Parathyroid adenoma (tissue), 2 donors: Measurements from ENCODE around the gene LEMD1.

Experiments used
- H2AFZ ChIP-seq: fragments of 300-600 bp; sonication (generic); one replicate; pipeline ENCODE4 v1.7.0; 2017; ENCODE audit warnings: antibody characterized with exemption, mild to moderate bottlenecking
- H3K27ac ChIP-seq: fragments of 300-600 bp; sonication (generic); one replicate; pipeline ENCODE4 v1.7.0; 2017
- H3K27me3 ChIP-seq: fragments of 300-600 bp; sonication (generic); one replicate; pipeline ENCODE4 v1.7.0; 2017; ENCODE audit warnings: low read length; ENCODE audit not compliant: control insufficient read depth, insufficient read depth
- H3K36me3 ChIP-seq: fragments of 300-600 bp; sonication (generic); one replicate; pipeline ENCODE4 v1.7.0; 2017; ENCODE audit warnings: low read length; ENCODE audit not compliant: control insufficient read depth, insufficient read depth
- H3K4me1 ChIP-seq: fragments of 300-600 bp; sonication (generic); one replicate; pipeline ENCODE4 v1.7.0; 2017; ENCODE audit warnings: control low read depth
- H3K4me2 ChIP-seq: fragments of 300-600 bp; sonication (generic); one replicate; pipeline ENCODE4 v1.7.0; 2017; ENCODE audit warnings: low read length
- H3K4me3 ChIP-seq: fragments of 300-600 bp; sonication (generic); one replicate; pipeline ENCODE4 v1.7.0; 2017; ENCODE audit warnings: low read depth, low read length
- H3K79me2 ChIP-seq: fragments of 300-600 bp; sonication (generic); one replicate; pipeline ENCODE4 v1.7.0; 2017; ENCODE audit warnings: control low read depth
- H3K9ac ChIP-seq: fragments of 300-600 bp; sonication (generic); one replicate; pipeline ENCODE4 v1.7.0; 2017; ENCODE audit warnings: mild to moderate bottlenecking
- H3K9me3 ChIP-seq: fragments of 300-600 bp; sonication (generic); one replicate; pipeline ENCODE4 v1.7.0; 2017; ENCODE audit warnings: low read length; ENCODE audit not compliant: control insufficient read depth
- TF ChIP-seq, protein P1 (sequence below): fragments of 300-600 bp; sonication (generic); IDR thresholded peaks from one replicate; pipeline ENCODE4 v1.7.0; 2017; ENCODE audit warnings: antibody characterized with exemption, mild to moderate bottlenecking
- donor health status: primary hyperparathyroidism.

LEMD1 gene

DNA sequence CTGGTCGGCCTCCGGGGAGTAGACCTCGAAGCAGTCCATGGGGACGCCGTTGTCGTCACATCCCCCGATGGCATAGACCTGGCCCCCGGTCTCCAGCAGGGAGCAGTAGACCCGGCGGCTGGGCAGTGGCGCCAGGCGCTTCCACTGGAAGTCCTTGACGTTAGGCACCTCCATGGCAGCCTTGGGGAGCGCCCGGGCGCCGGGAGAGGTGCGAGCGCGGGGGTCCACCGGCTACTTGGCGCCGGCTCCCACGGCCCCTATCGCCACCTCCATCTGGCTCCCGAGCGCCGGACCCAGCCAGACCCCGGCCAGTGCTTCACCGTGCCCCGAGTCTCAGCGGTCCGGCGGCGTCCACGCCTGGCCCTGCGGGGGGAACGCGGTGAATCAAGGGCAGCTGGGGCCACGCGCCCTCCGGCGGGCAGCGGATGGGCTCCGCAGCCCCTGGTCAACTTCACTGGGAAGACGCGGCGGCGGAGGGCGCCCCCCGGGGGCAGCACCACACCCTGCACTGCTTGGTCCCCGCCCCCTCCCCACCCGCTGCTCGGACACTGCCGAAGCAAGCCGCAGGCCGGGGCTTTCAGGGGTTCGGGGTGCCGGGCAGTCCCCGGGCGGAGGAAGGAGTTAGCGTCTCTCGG, 78.3 kb downstream of the LEMD1 start:
- no peaks in the 10 kb centered on the region for H3K27me3 ChIP-seq

GRCh38 chr1:205342986-205343385, 78.9 kb downstream of the LEMD1 start:
- Histone ChIP-seq H3K4me1 (peaks cover 2% of the 10 kb centered on the region), H3K36me3 (no peaks in the 10 kb centered on the region), H3K4me3 (no peak overlapping the region), H3K27me3 (no peaks in the 10 kb centered on the region), H3K9me3 (no peaks in the 10 kb centered on the region), H2AFZ (no peak overlapping the region), H3K79me2 (no peaks in the 10 kb centered on the region), H3K9ac (no peak overlapping the region), H3K4me2 (no peak overlapping the region), H3K27ac (no peak overlapping the region)
- TF ChIP-seq, protein P1, sequence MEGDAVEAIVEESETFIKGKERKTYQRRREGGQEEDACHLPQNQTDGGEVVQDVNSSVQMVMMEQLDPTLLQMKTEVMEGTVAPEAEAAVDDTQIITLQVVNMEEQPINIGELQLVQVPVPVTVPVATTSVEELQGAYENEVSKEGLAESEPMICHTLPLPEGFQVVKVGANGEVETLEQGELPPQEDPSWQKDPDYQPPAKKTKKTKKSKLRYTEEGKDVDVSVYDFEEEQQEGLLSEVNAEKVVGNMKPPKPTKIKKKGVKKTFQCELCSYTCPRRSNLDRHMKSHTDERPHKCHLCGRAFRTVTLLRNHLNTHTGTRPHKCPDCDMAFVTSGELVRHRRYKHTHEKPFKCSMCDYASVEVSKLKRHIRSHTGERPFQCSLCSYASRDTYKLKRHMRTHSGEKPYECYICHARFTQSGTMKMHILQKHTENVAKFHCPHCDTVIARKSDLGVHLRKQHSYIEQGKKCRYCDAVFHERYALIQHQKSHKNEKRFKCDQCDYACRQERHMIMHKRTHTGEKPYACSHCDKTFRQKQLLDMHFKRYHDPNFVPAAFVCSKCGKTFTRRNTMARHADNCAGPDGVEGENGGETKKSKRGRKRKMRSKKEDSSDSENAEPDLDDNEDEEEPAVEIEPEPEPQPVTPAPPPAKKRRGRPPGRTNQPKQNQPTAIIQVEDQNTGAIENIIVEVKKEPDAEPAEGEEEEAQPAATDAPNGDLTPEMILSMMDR = no peak

More for the DNA sequence above, 78.3 kb downstream of the LEMD1 start:
- Histone ChIP-seq H3K36me3 (no peaks in the 10 kb centered on the region), H3K9ac (no peak overlapping the region), H3K4me2 (peak overlapping the region; percentile 76), H3K4me1 (peaks cover 2% of the 10 kb centered on the region), H3K79me2 (no peaks in the 10 kb centered on the region), H3K27ac (no peak overlapping the region), H2AFZ (peak overlapping the region; percentile 74), H3K4me3 (no peak overlapping the region), H3K9me3 (no peaks in the 10 kb centered on the region)
- TF ChIP-seq, protein P1 = no peak

DNA sequence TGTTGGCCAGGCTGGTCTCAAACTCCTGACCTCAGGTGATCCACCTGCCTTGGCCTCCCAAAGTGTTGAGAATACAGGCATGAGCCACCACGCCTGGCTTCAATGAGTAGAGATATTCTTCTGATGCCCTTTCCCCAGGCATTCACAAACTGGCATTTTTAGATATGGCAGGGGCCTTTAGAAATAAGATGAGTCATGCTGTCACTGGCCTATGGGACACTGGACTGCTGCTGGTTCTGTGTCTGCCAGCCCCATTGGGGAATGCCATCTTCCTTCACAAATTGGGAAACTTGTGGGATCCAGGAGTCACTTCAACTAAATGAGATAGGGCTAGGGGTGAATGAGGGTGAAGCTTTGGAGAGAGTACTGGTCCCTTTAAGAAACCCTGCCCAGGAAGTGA, 81.2 kb downstream of the LEMD1 start:
- TF ChIP-seq, protein P1 = no peak
- no peak overlapping the region for H3K27ac ChIP-seq

GRCh38 chr1:205339717-205340116, 82.1 kb downstream of the LEMD1 start:
- Histone ChIP-seq H2AFZ (no peak overlapping the region), H3K4me1 (peaks cover 2% of the 10 kb centered on the region), H3K27me3 (no peaks in the 10 kb centered on the region), H3K9ac (no peak overlapping the region), H3K4me2 (no peak overlapping the region), H3K9me3 (no peaks in the 10 kb centered on the region), H3K79me2 (no peaks in the 10 kb centered on the region), H3K36me3 (no peaks in the 10 kb centered on the region), H3K4me3 (no peak overlapping the region), H3K27ac (no peak overlapping the region)
- TF ChIP-seq, protein P1 = no peak

More for the DNA sequence above, 81.2 kb downstream of the LEMD1 start:
- Histone ChIP-seq H2AFZ (no peak overlapping the region), H3K4me1 (peaks cover 2% of the 10 kb centered on the region), H3K9me3 (no peaks in the 10 kb centered on the region), H3K79me2 (no peaks in the 10 kb centered on the region), H3K9ac (no peak overlapping the region), H3K36me3 (no peaks in the 10 kb centered on the region), H3K4me3 (no peak overlapping the region), H3K27me3 (no peaks in the 10 kb centered on the region), H3K4me2 (no peak overlapping the region)

GRCh38 chr1:205339197-205339702, 82.6 kb downstream of the LEMD1 start:
- Histone ChIP-seq H3K27ac (no peak overlapping the region), H3K27me3 (no peaks in the 10 kb centered on the region), H3K9ac (no peak overlapping the region), H3K4me2 (no peak overlapping the region), H3K4me1 (peaks cover under 1% of the 10 kb centered on the region), H3K9me3 (no peaks in the 10 kb centered on the region), H3K36me3 (no peaks in the 10 kb centered on the region), H2AFZ (no peak overlapping the region), H3K4me3 (no peak overlapping the region), H3K79me2 (no peaks in the 10 kb centered on the region)
- TF ChIP-seq, protein P1 = no peak
